RPMI7951 (cell line): Measurements from ENCODE around the gene ZNF839. TPM values are rescaled to one million over a fixed set of nuclear protein-coding genes. Genes with fewer than 3 reads are reported as not detected.
"Not testable (repeated sequence)": the region's sequence is repeated elsewhere in the genome, so short reads cannot be mapped to it uniquely, and the experiment has no call there.

Source experiments
- DNase-seq: peaks from one replicate; pipeline ENCODE4 v3.0.0-alpha.2; 2012; ENCODE audit warnings: low read depth
- total RNA-seq: library from RNA; depleted of rRNA; stranded (reverse); fragments of >200 nt; shearing (Covaris generic); gene quantifications from 2 replicates; pipeline ENCODE4 v1.2.3, GENCODE V29; 2014

ZNF839 gene
- total RNA-seq, 1 experiment from 2014 or later = 2.3 TPM

GRCh38 chr14:102314242-102315011 is 5.1 kb upstream of the ZNF839 start:
- peak; percentile 76 for DNase-seq

- no peak for DNase-seq
Measured at GRCh38 chr14:102315121-102315520, 4.4 kb upstream of the ZNF839 start.

GRCh38 chr14:102316338-102316742 is 3.2 kb upstream of the ZNF839 start:
- DNase-seq = peak; percentile 72

- DNase-seq = peak; percentile 88
Measured at GRCh38 chr14:102316743-102317563, 2.6 kb upstream of the ZNF839 start.

GRCh38 chr14:102317564-102318248 is 1.8 kb upstream of the ZNF839 start:
- DNase-seq = peak; percentile 70

- no peak for DNase-seq
Measured at GRCh38 chr14:102318781-102319276, 717 bp upstream of the ZNF839 start.

- peak; percentile 39 for DNase-seq
Measured at GRCh38 chr14:102320033-102320660, 601 bp downstream of the ZNF839 start.

GRCh38 chr14:102320671-102321455 is 1.3 kb downstream of the ZNF839 start:
- DNase-seq = no peak

GRCh38 chr14:102321456-102322422 is 2.2 kb downstream of the ZNF839 start:
- DNase-seq = no peak

GRCh38 chr14:102323102-102323501 is 3.6 kb downstream of the ZNF839 start:
- peak; percentile 68 for DNase-seq

- DNase-seq = no peak
Measured at GRCh38 chr14:102325791-102326345, 6.3 kb downstream of the ZNF839 start.

- no peak for DNase-seq
Measured at GRCh38 chr14:102326583-102326982, 7.0 kb downstream of the ZNF839 start.

GRCh38 chr14:102329381-102329780 is 9.8 kb downstream of the ZNF839 start:
- DNase-seq = not testable (repeated sequence)

GRCh38 chr14:102330806-102331205 is 11.3 kb downstream of the ZNF839 start:
- DNase-seq = no peak

- no peak for DNase-seq
Measured at GRCh38 chr14:102333390-102333789, 13.8 kb downstream of the ZNF839 start.

- no peak for DNase-seq
Measured at GRCh38 chr14:102333795-102334705, 14.5 kb downstream of the ZNF839 start.

GRCh38 chr14:102335163-102335562 is 15.6 kb downstream of the ZNF839 start:
- DNase-seq = no peak

GRCh38 chr14:102338724-102339123 is 19.2 kb downstream of the ZNF839 start:
- no peak for DNase-seq
